Measurements from ENCODE around the gene RALGAPA2. TPM values are rescaled to one million over a fixed set of nuclear protein-coding genes. Genes with fewer than 3 reads are reported as not detected.

Gene RALGAPA2
- total and polyA plus RNA-seq, 2 experiments from 2014 or later: 14.5 to 35.5 TPM

GRCh38 chr20:20632644-20633043 is 79.8 kb downstream of the RALGAPA2 start:
- no peaks in the 10 kb centered on the region for H3K9me3 ChIP-seq (ENCODE audit: low read depth)

GRCh38 chr20:20630551-20630950 is 81.9 kb downstream of the RALGAPA2 start:
- Histone ChIP-seq H3K27me3 (no peaks in the 10 kb centered on the region), H3K9me3 (ENCODE audit: low read depth) (no peaks in the 10 kb centered on the region), H3K36me3 (peaks cover 10% of the 10 kb centered on the region), H3K4me3 (no peak overlapping the region), H3K27ac (no peak overlapping the region), H3K4me1 (ENCODE audit: low read depth) (no peaks in the 10 kb centered on the region)
- DNase-seq (ENCODE audit: low read depth in 1 of 2, low spot score in 1 of 2): no peak
- no peak for TF ChIP-seq CTCF (IDR thresholded peaks at IDR 0.05; ENCODE audit: low read depth, low read length)

More at GRCh38 chr20:20632644-20633043, 79.8 kb downstream of the RALGAPA2 start:
- no peak for DNase-seq (ENCODE audit: low read depth in 1 of 2, low spot score in 1 of 2)
- Histone ChIP-seq H3K4me1 (ENCODE audit: low read depth) (no peaks in the 10 kb centered on the region), H3K36me3 (peaks cover 6% of the 10 kb centered on the region), H3K4me3 (no peak overlapping the region), H3K27me3 (no peaks in the 10 kb centered on the region), H3K27ac (no peak overlapping the region)
- no peak for TF ChIP-seq CTCF (IDR thresholded peaks at IDR 0.05; ENCODE audit: low read depth, low read length)

GRCh38 chr20:20629556-20630188 is 82.8 kb downstream of the RALGAPA2 start:
- Histone ChIP-seq H3K9me3 (ENCODE audit: low read depth) (no peaks in the 10 kb centered on the region), H3K4me1 (ENCODE audit: low read depth) (no peaks in the 10 kb centered on the region), H3K27ac (no peak overlapping the region), H3K4me3 (no peak overlapping the region), H3K27me3 (no peaks in the 10 kb centered on the region), H3K36me3 (peaks cover 5% of the 10 kb centered on the region)
- no peak for TF ChIP-seq CTCF (IDR thresholded peaks at IDR 0.05; ENCODE audit: low read depth, low read length)
- no peak for DNase-seq (ENCODE audit: low read depth in 1 of 2, low spot score in 1 of 2)

GRCh38 chr20:20628314-20628713 is 84.1 kb downstream of the RALGAPA2 start:
- Histone ChIP-seq H3K27me3 (no peaks in the 10 kb centered on the region), H3K9me3 (ENCODE audit: low read depth) (no peaks in the 10 kb centered on the region), H3K27ac (no peak overlapping the region), H3K36me3 (peaks cover 5% of the 10 kb centered on the region), H3K4me3 (no peak overlapping the region), H3K4me1 (ENCODE audit: low read depth) (no peaks in the 10 kb centered on the region)
- TF ChIP-seq CTCF (IDR thresholded peaks at IDR 0.05; ENCODE audit: low read depth, low read length): no peak
- DNase-seq (ENCODE audit: low read depth in 1 of 2, low spot score in 1 of 2): no peak

- TF ChIP-seq CTCF (IDR thresholded peaks at IDR 0.05; ENCODE audit: low read depth, low read length): no peak
- Histone ChIP-seq H3K36me3 (peaks cover 5% of the 10 kb centered on the region), H3K9me3 (ENCODE audit: low read depth) (no peaks in the 10 kb centered on the region), H3K4me3 (no peak overlapping the region), H3K27me3 (no peaks in the 10 kb centered on the region), H3K27ac (no peak overlapping the region), H3K4me1 (ENCODE audit: low read depth) (no peaks in the 10 kb centered on the region)
- no peak for DNase-seq (ENCODE audit: low read depth in 1 of 2, low spot score in 1 of 2)
Observed at GRCh38 chr20:20627471-20627870, 85.0 kb downstream of the RALGAPA2 start.
